Parathyroid adenoma (tissue), 2 donors: ENCODE data around the gene SLC9A9.

Experiments used
- H2AFZ ChIP-seq: fragments of 300-600 bp; sonication (generic); one replicate; pipeline ENCODE4 v1.7.0; 2017; ENCODE audit warnings: antibody characterized with exemption, mild to moderate bottlenecking
- H3K27ac ChIP-seq: fragments of 300-600 bp; sonication (generic); one replicate; pipeline ENCODE4 v1.7.0; 2017
- H3K27me3 ChIP-seq: fragments of 300-600 bp; sonication (generic); one replicate; pipeline ENCODE4 v1.7.0; 2017; ENCODE audit warnings: low read length; ENCODE audit not compliant: control insufficient read depth, insufficient read depth
- H3K36me3 ChIP-seq: fragments of 300-600 bp; sonication (generic); one replicate; pipeline ENCODE4 v1.7.0; 2017; ENCODE audit warnings: low read length; ENCODE audit not compliant: control insufficient read depth, insufficient read depth
- H3K4me1 ChIP-seq: fragments of 300-600 bp; sonication (generic); one replicate; pipeline ENCODE4 v1.7.0; 2017; ENCODE audit warnings: control low read depth
- H3K4me2 ChIP-seq: fragments of 300-600 bp; sonication (generic); one replicate; pipeline ENCODE4 v1.7.0; 2017; ENCODE audit warnings: low read length
- H3K4me3 ChIP-seq: fragments of 300-600 bp; sonication (generic); one replicate; pipeline ENCODE4 v1.7.0; 2017; ENCODE audit warnings: low read depth, low read length
- H3K79me2 ChIP-seq: fragments of 300-600 bp; sonication (generic); one replicate; pipeline ENCODE4 v1.7.0; 2017; ENCODE audit warnings: control low read depth
- H3K9ac ChIP-seq: fragments of 300-600 bp; sonication (generic); one replicate; pipeline ENCODE4 v1.7.0; 2017; ENCODE audit warnings: mild to moderate bottlenecking
- H3K9me3 ChIP-seq: fragments of 300-600 bp; sonication (generic); one replicate; pipeline ENCODE4 v1.7.0; 2017; ENCODE audit warnings: low read length; ENCODE audit not compliant: control insufficient read depth
- TF ChIP-seq, protein P1 (sequence below): fragments of 300-600 bp; sonication (generic); IDR thresholded peaks from one replicate; pipeline ENCODE4 v1.7.0; 2017; ENCODE audit warnings: antibody characterized with exemption, mild to moderate bottlenecking
- donor health status: primary hyperparathyroidism.

SLC9A9 gene

DNA sequence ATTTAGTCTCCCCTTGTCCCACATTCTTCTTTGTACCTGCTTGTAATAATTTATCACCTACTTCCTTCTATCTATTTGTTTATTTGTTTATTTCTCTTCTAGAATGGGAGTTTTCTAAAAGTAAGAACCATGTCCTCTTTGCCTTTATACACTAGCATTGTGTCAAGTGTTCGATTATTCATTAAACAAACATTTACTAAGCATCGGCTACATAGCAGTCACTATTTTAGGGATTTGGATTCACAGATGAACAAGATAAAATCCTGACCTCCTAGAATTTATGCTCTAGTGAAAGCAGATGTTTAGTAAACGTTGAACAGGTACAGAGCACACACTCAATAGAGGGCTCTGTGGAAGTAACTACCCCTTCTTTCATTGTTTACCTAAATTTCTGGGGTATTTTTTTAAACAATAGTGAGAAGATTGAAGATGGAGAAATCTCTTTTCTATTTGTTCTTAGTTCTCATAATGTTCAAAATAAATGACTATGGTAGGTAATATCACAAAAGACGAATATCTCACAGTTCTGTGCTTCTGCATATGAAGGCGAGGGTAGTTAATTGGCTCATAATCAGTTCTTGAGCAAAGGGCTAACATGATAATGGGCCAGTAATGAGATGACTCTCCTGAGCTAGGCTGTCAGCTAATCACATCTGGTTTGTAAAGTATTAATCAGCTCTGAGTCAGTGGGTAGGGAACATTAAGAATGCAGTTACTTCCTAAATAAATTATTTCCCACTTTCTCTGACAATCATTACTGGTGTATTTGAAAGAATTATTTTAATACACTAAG, 111.9 kb downstream of the SLC9A9 start:
- TF ChIP-seq, protein P1, sequence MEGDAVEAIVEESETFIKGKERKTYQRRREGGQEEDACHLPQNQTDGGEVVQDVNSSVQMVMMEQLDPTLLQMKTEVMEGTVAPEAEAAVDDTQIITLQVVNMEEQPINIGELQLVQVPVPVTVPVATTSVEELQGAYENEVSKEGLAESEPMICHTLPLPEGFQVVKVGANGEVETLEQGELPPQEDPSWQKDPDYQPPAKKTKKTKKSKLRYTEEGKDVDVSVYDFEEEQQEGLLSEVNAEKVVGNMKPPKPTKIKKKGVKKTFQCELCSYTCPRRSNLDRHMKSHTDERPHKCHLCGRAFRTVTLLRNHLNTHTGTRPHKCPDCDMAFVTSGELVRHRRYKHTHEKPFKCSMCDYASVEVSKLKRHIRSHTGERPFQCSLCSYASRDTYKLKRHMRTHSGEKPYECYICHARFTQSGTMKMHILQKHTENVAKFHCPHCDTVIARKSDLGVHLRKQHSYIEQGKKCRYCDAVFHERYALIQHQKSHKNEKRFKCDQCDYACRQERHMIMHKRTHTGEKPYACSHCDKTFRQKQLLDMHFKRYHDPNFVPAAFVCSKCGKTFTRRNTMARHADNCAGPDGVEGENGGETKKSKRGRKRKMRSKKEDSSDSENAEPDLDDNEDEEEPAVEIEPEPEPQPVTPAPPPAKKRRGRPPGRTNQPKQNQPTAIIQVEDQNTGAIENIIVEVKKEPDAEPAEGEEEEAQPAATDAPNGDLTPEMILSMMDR = no peak
- H3K4me3 ChIP-seq = no peak overlapping the region

DNA sequence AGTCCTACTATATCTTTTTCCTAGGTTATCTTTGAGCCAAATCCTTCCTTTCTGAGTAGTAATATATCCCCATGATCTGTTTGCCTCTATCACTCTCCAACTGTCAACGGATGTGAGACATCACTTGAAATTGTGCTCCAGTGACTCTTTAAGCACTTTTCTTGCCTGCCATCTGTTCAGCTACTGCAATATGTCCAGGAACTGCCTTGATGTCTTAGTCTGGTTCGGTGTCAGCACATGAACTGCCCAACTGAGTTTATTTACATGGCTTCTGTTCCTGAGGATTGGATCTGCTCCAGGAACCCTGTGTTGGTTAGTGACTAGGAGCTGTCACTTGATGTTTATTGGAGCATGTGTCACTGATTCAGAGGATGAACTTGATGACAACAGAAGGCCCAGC, 116.5 kb downstream of the SLC9A9 start:
- no peaks in the 10 kb centered on the region for H3K9me3 ChIP-seq
- no peaks in the 10 kb centered on the region for H3K79me2 ChIP-seq
- H3K4me2 ChIP-seq = no peak overlapping the region
- no peak overlapping the region for H3K4me3 ChIP-seq
- H3K36me3 ChIP-seq = no peaks in the 10 kb centered on the region
- TF ChIP-seq, protein P1 = no peak
- H3K4me1 ChIP-seq = no peaks in the 10 kb centered on the region
- H3K9ac ChIP-seq = no peak overlapping the region
- no peak overlapping the region for H3K27ac ChIP-seq
- H2AFZ ChIP-seq = no peak overlapping the region
- no peaks in the 10 kb centered on the region for H3K27me3 ChIP-seq

More for the DNA sequence above, 111.9 kb downstream of the SLC9A9 start:
- Histone ChIP-seq H3K27me3 (no peaks in the 10 kb centered on the region), H3K27ac (no peak overlapping the region), H3K9me3 (no peaks in the 10 kb centered on the region), H3K36me3 (no peaks in the 10 kb centered on the region), H3K4me2 (no peak overlapping the region), H3K79me2 (no peaks in the 10 kb centered on the region), H3K4me1 (no peaks in the 10 kb centered on the region), H3K9ac (no peak overlapping the region), H2AFZ (no peak overlapping the region)

DNA sequence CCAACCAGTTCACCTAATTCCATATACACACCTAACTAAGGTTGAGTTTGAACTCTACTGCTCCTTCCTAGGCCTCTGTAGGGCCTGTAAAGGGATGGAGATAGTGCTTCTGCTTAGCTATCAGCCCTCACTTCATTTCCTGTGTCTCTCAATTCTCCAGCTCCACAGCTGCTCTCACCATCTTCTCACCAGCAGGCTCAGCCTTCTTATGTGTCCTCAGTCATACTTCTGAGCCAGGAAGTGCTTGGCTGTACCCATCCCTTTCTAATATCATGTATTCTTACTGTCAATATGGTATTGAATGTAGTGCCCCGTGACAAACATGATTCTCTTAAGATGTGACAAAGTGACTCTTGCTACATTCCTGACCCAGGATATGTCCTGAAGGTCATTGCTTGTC, 116.9 kb downstream of the SLC9A9 start:
- Histone ChIP-seq H2AFZ (no peak overlapping the region), H3K27ac (no peak overlapping the region), H3K4me2 (no peak overlapping the region), H3K27me3 (no peaks in the 10 kb centered on the region), H3K9ac (no peak overlapping the region), H3K4me1 (no peaks in the 10 kb centered on the region), H3K9me3 (no peaks in the 10 kb centered on the region), H3K4me3 (no peak overlapping the region), H3K79me2 (no peaks in the 10 kb centered on the region), H3K36me3 (no peaks in the 10 kb centered on the region)
- TF ChIP-seq, protein P1 = no peak

DNA sequence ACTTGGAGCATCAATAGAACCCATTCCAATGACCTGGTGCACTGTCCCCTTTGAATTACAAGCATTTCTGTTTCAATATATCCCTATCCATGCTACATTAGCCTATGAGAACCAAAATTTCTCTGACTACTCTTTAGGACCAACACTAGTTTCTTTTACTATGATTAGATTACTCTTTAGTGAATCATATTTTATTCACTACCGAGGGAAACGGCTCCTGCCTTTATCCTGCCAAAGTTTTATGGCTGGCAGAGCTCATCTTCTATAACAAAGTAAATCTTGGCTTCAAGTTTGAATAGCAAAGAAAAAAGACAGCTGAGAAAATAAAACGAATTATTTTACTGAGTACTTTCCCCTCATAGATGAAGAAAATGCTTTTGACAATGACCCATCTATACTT, 120.9 kb downstream of the SLC9A9 start:
- Histone ChIP-seq H2AFZ (no peak overlapping the region), H3K27me3 (no peaks in the 10 kb centered on the region), H3K36me3 (no peaks in the 10 kb centered on the region), H3K27ac (no peak overlapping the region), H3K79me2 (no peaks in the 10 kb centered on the region), H3K9ac (no peak overlapping the region), H3K4me2 (no peak overlapping the region), H3K9me3 (no peaks in the 10 kb centered on the region), H3K4me1 (no peaks in the 10 kb centered on the region), H3K4me3 (no peak overlapping the region)
- TF ChIP-seq, protein P1 = no peak

DNA sequence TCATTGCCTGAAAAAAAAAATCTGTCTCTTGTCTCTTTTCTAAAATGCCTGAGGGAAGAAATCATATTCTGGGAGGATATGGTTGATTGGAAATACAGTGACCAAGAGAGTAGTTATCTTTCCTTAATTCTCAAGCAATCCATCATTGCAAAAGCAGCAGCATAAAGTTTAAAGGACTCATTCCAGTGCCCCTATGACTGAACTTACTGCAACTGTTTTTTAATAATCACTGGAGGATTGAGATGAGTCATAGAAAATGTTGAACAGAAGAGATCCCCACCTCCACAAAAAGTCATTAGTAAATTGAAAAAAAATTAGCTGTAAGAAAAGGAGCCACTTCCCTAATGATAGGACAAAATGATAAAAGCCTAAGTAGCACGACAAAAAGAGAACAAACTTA, 121.5 kb downstream of the SLC9A9 start:
- H3K9me3 ChIP-seq = no peaks in the 10 kb centered on the region
- H3K9ac ChIP-seq = no peak overlapping the region
- no peaks in the 10 kb centered on the region for H3K4me1 ChIP-seq
- H3K36me3 ChIP-seq = no peaks in the 10 kb centered on the region
- H3K27me3 ChIP-seq = no peaks in the 10 kb centered on the region
- no peak overlapping the region for H3K27ac ChIP-seq
- TF ChIP-seq, protein P1 = no peak
- no peak overlapping the region for H3K4me3 ChIP-seq
- no peaks in the 10 kb centered on the region for H3K79me2 ChIP-seq
- H3K4me2 ChIP-seq = no peak overlapping the region
- H2AFZ ChIP-seq = no peak overlapping the region
